ENCODE results near the gene MLYCD. TPM values are rescaled to one million over a fixed set of nuclear protein-coding genes. Genes with fewer than 3 reads are reported as not detected.

MLYCD gene
- 1.1 and 1.4 TPM in 2 replicates for total RNA-seq

DNA sequence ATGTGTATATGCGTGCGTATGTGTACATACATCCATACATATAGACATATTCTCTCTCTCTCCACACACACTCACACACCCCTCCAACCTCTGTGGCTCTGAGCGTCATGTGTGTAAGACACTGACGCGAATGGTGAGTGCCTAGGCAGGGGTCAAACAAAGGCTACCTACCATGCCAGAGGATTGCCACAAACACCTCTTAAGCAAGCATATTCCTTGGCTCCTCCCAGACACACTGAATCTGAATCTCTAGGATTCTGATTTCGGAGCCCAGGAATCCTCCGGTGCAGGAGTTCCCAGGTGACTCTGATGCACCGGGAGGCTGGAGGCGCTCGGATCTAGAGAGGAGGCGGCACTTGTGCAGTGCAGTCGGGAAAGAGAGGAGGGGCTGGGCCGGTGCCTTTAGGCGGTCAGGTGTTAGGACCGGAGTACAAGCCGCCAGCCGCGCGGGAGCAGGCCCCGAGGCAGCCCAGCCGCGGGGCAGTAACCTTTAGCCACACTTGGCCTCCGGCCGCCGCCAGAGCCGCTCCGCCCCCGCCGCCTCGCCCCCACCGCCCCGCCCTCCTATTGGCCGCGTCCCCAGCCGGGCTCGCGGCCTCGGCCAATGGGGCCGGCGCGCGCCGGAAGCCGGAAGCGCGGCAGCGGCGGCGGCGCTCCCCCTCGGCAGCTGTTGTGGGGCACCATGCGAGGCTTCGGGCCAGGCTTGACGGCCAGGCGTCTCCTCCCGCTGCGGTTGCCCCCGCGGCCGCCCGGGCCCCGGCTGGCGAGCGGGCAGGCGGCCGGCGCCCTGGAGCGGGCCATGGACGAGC lies at the start of gene MLYCD:
Gene MLYCD, plus strand, starts transcription at position 653 of the 809 bp plus-strand sequence. Its CDS starts 30 bp downstream, at position 683.

DNA sequence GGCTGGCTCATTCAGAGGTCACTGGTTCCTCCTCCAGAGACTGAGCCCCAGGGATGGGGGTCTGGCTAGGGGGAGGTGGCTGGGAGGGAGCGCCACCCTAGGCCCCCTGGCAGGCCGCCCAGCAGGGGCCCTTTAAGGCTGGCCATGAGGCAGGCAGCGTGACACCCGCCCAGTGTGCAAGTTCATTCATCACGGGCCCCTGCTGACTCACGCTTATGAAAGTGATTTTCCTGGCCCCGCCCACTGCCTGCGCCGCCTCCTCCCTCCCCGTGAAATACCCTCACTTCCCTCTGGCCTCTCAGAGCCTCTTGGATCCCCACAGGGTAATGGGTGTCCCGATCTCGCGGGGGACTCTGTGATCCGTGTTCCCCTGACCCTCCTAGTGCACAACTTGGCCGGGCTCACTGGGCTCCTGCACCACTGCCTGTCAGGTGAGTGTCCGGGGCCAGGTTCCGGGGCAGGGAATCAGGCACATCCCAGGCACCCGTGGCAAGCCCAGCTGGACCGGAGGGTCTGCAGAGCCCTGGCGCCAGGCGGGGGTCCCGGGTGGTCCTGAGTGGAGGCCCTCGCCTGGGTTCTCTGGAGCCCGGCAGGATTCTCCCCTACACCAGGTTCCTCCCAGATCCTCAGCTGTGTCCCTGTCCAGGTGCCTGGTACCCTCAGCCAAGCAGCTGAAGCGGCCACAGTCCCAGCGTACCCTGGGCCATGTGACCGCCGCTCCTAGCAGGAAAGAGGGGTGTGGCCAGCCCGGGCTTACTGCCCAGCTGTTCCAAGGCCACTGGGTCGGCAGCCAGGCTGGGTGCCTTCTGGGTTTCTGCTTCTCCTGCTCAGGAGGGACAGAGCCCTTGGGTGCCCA lies 54.3 kb downstream of the MLYCD start, which contains the start of gene OSGIN1:
Gene OSGIN1, plus strand, starts transcription at position 301 of the 856 bp plus-strand sequence. CDS start 4,432 bp downstream, outside the sequence.

DNA sequence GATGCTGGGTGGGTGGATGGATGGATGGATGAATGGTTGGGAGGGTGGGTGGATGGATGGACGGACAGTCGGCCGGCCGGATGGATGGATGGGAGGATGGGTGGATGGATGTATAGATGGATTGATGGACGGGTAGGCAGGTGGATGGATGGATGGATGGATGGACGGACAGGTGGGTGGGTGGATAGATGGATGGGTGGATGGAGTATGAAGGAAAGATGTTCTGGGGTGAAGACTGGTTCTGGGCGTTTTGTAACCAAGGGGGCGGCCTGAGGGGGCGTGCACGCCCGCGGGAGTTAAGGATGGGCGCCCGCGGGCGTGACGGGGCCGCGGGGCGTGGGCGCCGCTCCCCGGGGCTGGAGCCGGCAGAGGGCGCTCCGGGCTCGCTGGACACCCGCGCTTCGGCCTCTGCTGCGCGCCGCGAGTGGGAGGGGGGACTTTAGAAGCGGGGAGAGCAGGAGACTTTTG lies 69.0 kb downstream of the MLYCD start, which contains the start of gene NECAB2:
Gene NECAB2, plus strand, starts transcription at position 407 of the 468 bp plus-strand sequence. CDS start 405 bp downstream, outside the sequence.

Other genes starting within 250 kb of the MLYCD start
- gene HSBP1, start 91.1 kb upstream of the MLYCD start, total RNA-seq = 15.1 and 17.1 TPM in 2 replicates
- 6.6 and 13.0 TPM in 2 replicates for gene OSGIN1, start 54.1 kb downstream of the MLYCD start, total RNA-seq
- gene NECAB2, start 69.1 kb downstream of the MLYCD start, total RNA-seq = not detected in 2 replicates
- gene SLC38A8, start 143.7 kb downstream of the MLYCD start, total RNA-seq = not detected in 2 replicates
- 92.8 and 100 TPM in 2 replicates for gene MBTPS1, start 217.8 kb downstream of the MLYCD start, total RNA-seq
- gene HSDL1, start 246.1 kb downstream of the MLYCD start, total RNA-seq = 14.1 and 17.5 TPM in 2 replicates
- gene DNAAF1, start 246.2 kb downstream of the MLYCD start, total RNA-seq = 0.15 TPM in 1 of 2 replicates, not detected in the other